Measurements from ENCODE around the gene BCCIP.

The BCCIP gene

GRCh38 chr10:125844751-125845221 is 21.4 kb downstream of the BCCIP start:
- DNase-seq (ENCODE audit: low spot score) = no peak

- no peak for DNase-seq (ENCODE audit: low spot score)
These were observed 22.3 kb downstream of the BCCIP start for GRCh38 chr10:125845617-125846016.

GRCh38 chr10:125846894-125847293 is 23.5 kb downstream of the BCCIP start:
- DNase-seq (ENCODE audit: low spot score) = no peak

GRCh38 chr10:125848371-125848770 is 25.0 kb downstream of the BCCIP start:
- no peak for DNase-seq (ENCODE audit: low spot score)

GRCh38 chr10:125848857-125849256 is 25.5 kb downstream of the BCCIP start:
- DNase-seq (ENCODE audit: low spot score) = no peak

- no peak for DNase-seq (ENCODE audit: low spot score)
These were observed 26.1 kb downstream of the BCCIP start for GRCh38 chr10:125849448-125849847.

- DNase-seq (ENCODE audit: low spot score) = no peak
These were observed 27.7 kb downstream of the BCCIP start for GRCh38 chr10:125850766-125851731.

- no peak for DNase-seq (ENCODE audit: low spot score)
These were observed 29.1 kb downstream of the BCCIP start for GRCh38 chr10:125852487-125852886.

GRCh38 chr10:125857185-125857760 is 33.9 kb downstream of the BCCIP start:
- DNase-seq (ENCODE audit: low spot score) = no peak

- no peak for DNase-seq (ENCODE audit: low spot score)
These were observed 35.9 kb downstream of the BCCIP start for GRCh38 chr10:125859128-125859817.

- no peak for DNase-seq (ENCODE audit: low spot score)
These were observed 41.8 kb downstream of the BCCIP start for GRCh38 chr10:125865120-125865519.

GRCh38 chr10:125866421-125867029 is 43.2 kb downstream of the BCCIP start:
- DNase-seq (ENCODE audit: low spot score) = no peak

- DNase-seq (ENCODE audit: low spot score) = peak; percentile 67
These were observed 45.1 kb downstream of the BCCIP start for GRCh38 chr10:125868372-125868975.

GRCh38 chr10:125871338-125871737 is 48.0 kb downstream of the BCCIP start:
- no peak for DNase-seq (ENCODE audit: low spot score)

GRCh38 chr10:125878957-125879835 is 55.9 kb downstream of the BCCIP start:
- peak; percentile 82 for DNase-seq (ENCODE audit: low spot score)

GRCh38 chr10:125880719-125881118 is 57.4 kb downstream of the BCCIP start:
- DNase-seq (ENCODE audit: low spot score) = no peak

GRCh38 chr10:125881192-125881591 is 57.8 kb downstream of the BCCIP start, which contains the start of gene DHX32:
Gene DHX32 (minus strand): TSS chr10:125881292. CDS start chr10:125880824, 468 bp downstream.
- DNase-seq (ENCODE audit: low spot score) = no peak

GRCh38 chr10:125882596-125882995 is 59.2 kb downstream of the BCCIP start:
- no peak for DNase-seq (ENCODE audit: low spot score)

- no peak for DNase-seq (ENCODE audit: low spot score)
These were observed 59.9 kb downstream of the BCCIP start for GRCh38 chr10:125883211-125883610.

Data from LoVo (cell line).